ENCODE measurements around the gene TEX10. TPM values are rescaled to one million over a fixed set of nuclear protein-coding genes. Genes with fewer than 3 reads are reported as not detected.

TEX10 gene
- total and polyA plus RNA-seq, 2 of the 4 experiments (the other 2 are of a cell fraction) = 16.2 to 43.9 TPM

DNA sequence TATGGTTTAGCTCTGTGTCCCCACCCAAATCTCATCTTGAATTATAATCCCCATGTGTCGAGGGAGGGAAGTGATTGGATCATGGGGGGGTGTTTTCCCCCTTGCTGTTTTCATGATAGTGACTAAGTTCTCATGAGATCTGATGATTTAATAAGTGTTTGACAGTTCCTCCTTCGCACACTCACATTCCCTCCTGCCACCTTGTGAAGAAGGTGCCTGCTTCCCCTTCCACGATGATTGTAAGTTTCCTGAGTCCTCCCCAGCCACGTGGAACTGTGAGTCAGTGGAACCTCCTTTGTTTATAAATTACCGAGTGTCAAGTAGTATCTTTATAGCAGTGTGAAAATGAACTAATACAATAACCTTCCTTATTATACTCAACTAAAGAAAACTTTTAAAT lies 24.3 kb upstream of the TEX10 start:
- POLR2A ChIA-PET (ENCODE audit: unreplicated experiment) = interaction anchor here (0.5 kb wide), 1 partner anchor 53 kb away, joined by 3 read pairs; no protein-coding TSS in a partner anchor

More for the DNA sequence above, 24.3 kb upstream of the TEX10 start:
- H2BK15ac ChIP-seq (ENCODE audit: low read depth, low read length) = no peak overlapping the region
- no peak overlapping the region for H2BK120ac ChIP-seq (ENCODE audit: low read depth, low read length)
- no peak overlapping the region for H4K5ac ChIP-seq (ENCODE audit: low read depth, low read length)
- H4K91ac ChIP-seq (ENCODE audit: insufficient read depth, low read depth, low read length) = no peak overlapping the region
- H3K18ac ChIP-seq (ENCODE audit: low read depth, low read length) = no peak overlapping the region
- no peaks in the 10 kb centered on the region for H3K36me3 ChIP-seq (ENCODE audit: control insufficient read depth, insufficient read depth, low read length)
- H3K27me3 ChIP-seq (ENCODE audit: control insufficient read depth, insufficient read depth, low read length) = no peaks in the 10 kb centered on the region
- peaks cover 6% of the 10 kb centered on the region; the same call in 1 of the 2 replicates for H3K4me1 ChIP-seq (ENCODE audit: control insufficient read depth, insufficient read depth, low read length)
- H4K8ac ChIP-seq (ENCODE audit: low read depth in 2 of 2, low read length in 2 of 2) = no peak overlapping the region
- no peak for ATAC-seq (ENCODE audit: low read depth)
- WGBS, 2 experiments (ENCODE audit: extremely low coverage in 2 of 2, insufficient read length in 1 of 2) = no CpG with 5 or more reads among the region's 5 CpGs
- H3K14ac ChIP-seq (replicated peaks; ENCODE audit: low read depth, low read length) = no peak overlapping the region
- dilution Hi-C loops (cut with HindIII; ENCODE audit: low sequenced_read_pairs, unreplicated experiment) (no loop called here), in situ Hi-C loops (cut with MboI; ENCODE audit: low sequenced_read_pairs) (no loop called here), intact Hi-C loops (cut with micrococcal nuclease) (loop anchor here (5.0 kb wide), 1 partner anchor 35 kb away; no protein-coding TSS in a partner anchor)
- peaks cover 0 to 3% of the 10 kb centered on the region in 2 experiments; a peak in 1 of 4 replicates for H3K79me1 ChIP-seq (ENCODE audit: low read depth in 1 of 2, low read length in 2 of 2)
- H3K56ac ChIP-seq (ENCODE audit: extremely low read depth, insufficient read depth, low read length) = no peak overlapping the region
- peak overlapping the region; percentile 0; the same call in 1 of the 2 replicates for H3K4ac ChIP-seq (ENCODE audit: low read depth, low read length)
- H4K20me1 ChIP-seq (ENCODE audit: insufficient read depth, low read length) = no peaks in the 10 kb centered on the region
- no peak overlapping the region for H3K4me2 ChIP-seq (ENCODE audit: low read depth, low read length)
- H2AK9ac ChIP-seq (replicated peaks; ENCODE audit: low read depth, low read length, poor library complexity) = no peak overlapping the region
- no peaks in the 10 kb centered on the region for H3K9me3 ChIP-seq (ENCODE audit: control insufficient read depth, insufficient read depth, low read length)
- no peak overlapping the region for H3K27ac ChIP-seq (ENCODE audit: insufficient read depth, low read length)
- CTCF ChIA-PET = no interaction called here
- no peak overlapping the region for H3K4me3 ChIP-seq (ENCODE audit: insufficient read depth, low read depth, low read length)
- no peak overlapping the region for H3K23ac ChIP-seq (ENCODE audit: low read depth, low read length)
- no peak overlapping the region; the same call in 1 of the 2 replicates for H2AK5ac ChIP-seq (ENCODE audit: low read depth, low read length)
- no peak overlapping the region for H3K9ac ChIP-seq (ENCODE audit: low read depth, low read length)
- no peak overlapping the region for H2BK20ac ChIP-seq (ENCODE audit: low read depth, low read length)
- peaks cover 4% of the 10 kb centered on the region; the same call in 1 of the 2 replicates for H3K9me1 ChIP-seq (ENCODE audit: insufficient read depth, low read length)
- H2BK5ac ChIP-seq (ENCODE audit: low read depth, low read length, poor library complexity, severe bottlenecking) = no peak overlapping the region
- no TSS peak for BruUV-seq (replicated peaks)
- H2AFZ ChIP-seq (replicated peaks; ENCODE audit: low read length, poor library complexity) = peak overlapping the region; percentile 39
- peak; percentile 15 for DNase-seq
- 0 out of 2 replicates have a peak, but pooled peaks have one; percentile 38 for TF ChIP-seq MXI1 (IDR thresholded peaks at IDR 0.05; ENCODE audit: borderline replicate concordance, low read depth, low read length)
- no peak for TF ChIP-seq POLR2A (IDR thresholded peaks at IDR 0.05; ENCODE audit: low read depth, low read length)

Data from IMR-90 (cell line).